Suprapubic skin (tissue), 4 donors: ENCODE data around the gene TBC1D4. TPM values are rescaled to one million over a fixed set of nuclear protein-coding genes. Genes with fewer than 3 reads are reported as not detected.
A peak's percentile ranks its signal among the peaks of the same experiment; 100 is the strongest.

ENCODE experiments used
- DNase-seq, 2 donors: peaks; one replicate each; pipeline ENCODE4 v3.0.0-alpha.2; 2019; ENCODE audit warnings: low spot score in 2 of 2
- H3K27ac ChIP-seq: fragments of 200-600 bp; sonication (generic); one replicate; pipeline ENCODE4 v1.5.1; 2019
- H3K27me3 ChIP-seq: fragments of 200-600 bp; sonication (generic); one replicate; pipeline ENCODE4 v1.5.1; 2019
- H3K36me3 ChIP-seq: fragments of 200-600 bp; sonication (generic); one replicate; pipeline ENCODE4 v1.5.1; 2019
- H3K4me1 ChIP-seq: fragments of 200-600 bp; sonication (generic); one replicate; pipeline ENCODE4 v1.5.1; 2019
- H3K4me3 ChIP-seq: fragments of 200-600 bp; sonication (generic); one replicate; pipeline ENCODE4 v1.5.1; 2019; ENCODE audit warnings: mild to moderate bottlenecking
- H3K9me3 ChIP-seq: fragments of 200-600 bp; sonication (generic); one replicate; pipeline ENCODE4 v1.5.1; 2019
- EP300 ChIP-seq: sonication (generic); formaldehyde crosslinking; IDR thresholded peaks from one replicate; pipeline ENCODE4 v1.6.1; 2017; ENCODE audit warnings: antibody characterized with exemption
- POLR2A ChIP-seq, 2 donors: fragments of 450-650 bp; IDR thresholded peaks; one replicate each; pipeline ENCODE4 v1.6.1; 2017; ENCODE audit warnings: antibody characterized with exemption in 2 of 2, mild to moderate bottlenecking in 2 of 2, moderate library complexity in 2 of 2
- POLR2AphosphoS5 ChIP-seq, 3 donors: sonication (generic); formaldehyde crosslinking; IDR thresholded peaks; one replicate each; pipeline ENCODE4 v1.6.1; 2017; ENCODE audit warnings: antibody characterized with exemption in 3 of 3
- WGBS: methylation state at CpG from one replicate; pipeline ENCODE4 v1.1.5; 2018; 5-methylcytosine and 5-hydroxymethylcytosine counted together
- total RNA-seq, 4 donors: library from RNA; depleted of rRNA; stranded (reverse); fragments of >200 nt; gene quantifications; one replicate each; pipeline ENCODE4 v1.1.0, GENCODE V29; 2016
- TF ChIP-seq, protein P1 (sequence below), 2 donors: fragments of 200-600 bp in 1 of 2; fragments of 450-650 bp in 1 of 2; sonication (generic) in 1 of 2; IDR thresholded peaks; one replicate each; pipeline ENCODE4 v1.5.1; 2016 to 2019; ENCODE audit warnings: antibody characterized with exemption in 2 of 2, mild to moderate bottlenecking in 1 of 2, moderate library complexity in 1 of 2

The TBC1D4 gene
- total RNA-seq, 4 donors from 2014 or later: 54.3 to 110 (median 72.7) TPM

DNA sequence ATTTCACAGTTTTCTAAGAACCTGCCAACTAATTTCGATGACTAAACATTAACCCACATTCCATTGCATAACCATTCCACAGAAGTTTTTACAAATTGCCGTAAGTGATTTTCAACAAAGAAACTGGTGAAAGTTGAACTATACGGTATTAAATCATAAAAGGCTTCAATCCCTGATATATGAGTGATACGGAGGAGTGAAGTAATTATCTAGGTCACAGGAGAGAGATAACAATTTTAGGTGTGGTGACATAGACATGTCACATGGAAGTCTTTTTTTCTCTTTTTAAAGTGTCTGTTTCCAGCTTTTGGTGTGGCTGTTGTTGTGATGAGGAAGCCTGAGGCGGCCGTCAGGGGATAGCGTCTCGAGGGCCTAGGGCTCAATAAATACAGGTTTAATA is 29.4 kb downstream of the TBC1D4 start:
- H3K27ac ChIP-seq: peak overlapping the region; percentile 7
- H3K9me3 ChIP-seq: no peaks in the 10 kb centered on the region
- TF ChIP-seq POLR2AphosphoS5 (IDR thresholded peaks at IDR 0.05) (no peak), POLR2A (IDR thresholded peaks at IDR 0.05) (no peak), EP300 (no peak)
- TF ChIP-seq, protein P1, sequence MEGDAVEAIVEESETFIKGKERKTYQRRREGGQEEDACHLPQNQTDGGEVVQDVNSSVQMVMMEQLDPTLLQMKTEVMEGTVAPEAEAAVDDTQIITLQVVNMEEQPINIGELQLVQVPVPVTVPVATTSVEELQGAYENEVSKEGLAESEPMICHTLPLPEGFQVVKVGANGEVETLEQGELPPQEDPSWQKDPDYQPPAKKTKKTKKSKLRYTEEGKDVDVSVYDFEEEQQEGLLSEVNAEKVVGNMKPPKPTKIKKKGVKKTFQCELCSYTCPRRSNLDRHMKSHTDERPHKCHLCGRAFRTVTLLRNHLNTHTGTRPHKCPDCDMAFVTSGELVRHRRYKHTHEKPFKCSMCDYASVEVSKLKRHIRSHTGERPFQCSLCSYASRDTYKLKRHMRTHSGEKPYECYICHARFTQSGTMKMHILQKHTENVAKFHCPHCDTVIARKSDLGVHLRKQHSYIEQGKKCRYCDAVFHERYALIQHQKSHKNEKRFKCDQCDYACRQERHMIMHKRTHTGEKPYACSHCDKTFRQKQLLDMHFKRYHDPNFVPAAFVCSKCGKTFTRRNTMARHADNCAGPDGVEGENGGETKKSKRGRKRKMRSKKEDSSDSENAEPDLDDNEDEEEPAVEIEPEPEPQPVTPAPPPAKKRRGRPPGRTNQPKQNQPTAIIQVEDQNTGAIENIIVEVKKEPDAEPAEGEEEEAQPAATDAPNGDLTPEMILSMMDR (IDR thresholded peaks at IDR 0.05): no peak
- peaks cover 40% of the 10 kb centered on the region for H3K4me1 ChIP-seq
- no peaks in the 10 kb centered on the region for H3K27me3 ChIP-seq
- no peak overlapping the region for H3K4me3 ChIP-seq
- no peaks in the 10 kb centered on the region for H3K36me3 ChIP-seq
- 52% methylated on average over 8 of the region's 8 CpGs for WGBS
- no peak for DNase-seq

DNA sequence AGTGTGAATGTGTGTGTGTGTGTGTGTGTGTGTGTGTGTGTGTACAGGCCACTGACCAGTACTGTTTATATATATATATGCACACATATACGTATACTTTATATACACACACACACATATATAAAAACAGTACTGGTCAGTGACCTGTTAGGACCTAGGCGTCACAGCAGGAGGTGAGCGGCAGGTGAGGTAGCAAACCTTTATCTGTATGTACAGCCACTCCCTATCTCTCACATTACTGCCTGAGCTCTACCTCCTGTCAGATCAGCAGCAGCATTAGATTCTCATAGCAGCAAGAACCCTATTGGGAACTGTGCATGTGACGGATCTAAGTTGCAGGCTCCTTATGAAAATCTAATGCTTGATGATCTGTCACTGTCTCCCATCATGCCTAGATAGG is 34.5 kb downstream of the TBC1D4 start:
- TF ChIP-seq, protein P1 (IDR thresholded peaks at IDR 0.05): no peak
- TF ChIP-seq EP300 (no peak), POLR2A (IDR thresholded peaks at IDR 0.05) (no peak), POLR2AphosphoS5 (IDR thresholded peaks at IDR 0.05) (no peak)
- no peak overlapping the region for H3K4me3 ChIP-seq
- no peak overlapping the region for H3K27ac ChIP-seq
- H3K9me3 ChIP-seq: no peaks in the 10 kb centered on the region
- WGBS: 96% methylated on average over 4 of the region's 4 CpGs
- DNase-seq: no peak
- H3K27me3 ChIP-seq: no peaks in the 10 kb centered on the region
- H3K36me3 ChIP-seq: no peaks in the 10 kb centered on the region
- peaks cover 36% of the 10 kb centered on the region for H3K4me1 ChIP-seq

DNA sequence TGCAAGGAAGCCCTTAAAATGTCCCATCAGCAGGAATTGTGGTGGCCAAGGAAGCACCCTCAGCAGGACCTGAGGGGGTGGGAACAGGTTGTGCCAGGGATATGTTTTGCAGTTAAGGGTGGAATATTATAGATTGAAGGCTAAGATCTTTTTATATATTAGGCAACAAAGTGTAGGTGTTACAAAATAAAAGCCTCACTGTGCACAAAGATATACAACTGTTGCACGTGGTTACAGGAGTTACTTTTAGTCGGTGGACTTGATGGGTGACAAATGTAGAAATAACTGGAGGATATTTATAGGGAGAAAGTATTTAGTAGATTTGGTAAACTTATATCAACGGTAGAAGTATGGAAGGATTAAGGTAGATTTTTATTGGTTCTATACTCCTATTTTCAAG is 35.1 kb downstream of the TBC1D4 start:
- H3K27ac ChIP-seq: no peak overlapping the region
- H3K36me3 ChIP-seq: no peaks in the 10 kb centered on the region
- TF ChIP-seq EP300: no peak
- no peak for TF ChIP-seq POLR2A (IDR thresholded peaks at IDR 0.05)
- TF ChIP-seq, protein P1 (IDR thresholded peaks at IDR 0.05): no peak
- TF ChIP-seq POLR2AphosphoS5 (IDR thresholded peaks at IDR 0.05): no peak
- H3K4me3 ChIP-seq: no peak overlapping the region
- 75% methylated on average over 3 of the region's 3 CpGs for WGBS
- no peaks in the 10 kb centered on the region for H3K9me3 ChIP-seq
- no peak for DNase-seq
- no peaks in the 10 kb centered on the region for H3K27me3 ChIP-seq
- H3K4me1 ChIP-seq: peaks cover 30% of the 10 kb centered on the region

DNA sequence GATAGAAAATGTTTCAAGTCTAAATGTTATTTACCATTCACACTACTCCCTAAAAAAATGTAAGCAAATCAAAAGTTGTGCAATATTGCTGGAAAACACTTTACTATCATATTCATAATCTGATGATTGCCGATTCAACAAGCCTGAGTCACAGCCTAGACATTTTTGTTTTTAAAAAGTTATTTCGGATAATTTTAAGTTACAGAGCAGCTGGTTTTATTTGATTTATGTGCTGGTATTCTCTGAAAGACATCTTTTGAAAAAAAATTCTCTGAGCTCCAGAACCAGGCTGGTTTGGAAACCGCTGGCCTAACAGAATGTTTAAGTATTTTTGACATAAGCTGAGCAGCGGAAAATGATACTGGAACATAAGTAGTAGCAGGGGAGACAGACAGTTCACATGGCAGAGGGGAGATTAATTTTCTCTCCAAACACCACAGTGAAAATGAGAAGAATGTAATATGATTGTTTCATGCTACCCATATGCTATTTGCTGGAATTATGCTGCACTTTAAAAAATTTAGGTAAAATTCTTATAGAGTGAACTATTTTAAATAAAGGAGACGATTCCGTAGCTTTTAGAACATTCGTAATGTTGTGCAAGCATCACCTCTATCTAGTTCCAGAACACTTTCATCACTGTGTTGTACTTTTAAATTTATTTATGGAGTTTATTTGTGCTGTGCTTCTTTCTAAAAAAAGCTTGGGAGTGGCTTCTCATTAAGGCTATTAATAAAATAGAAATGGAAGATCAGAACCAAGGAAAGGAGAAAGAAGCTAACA is 36.1 kb downstream of the TBC1D4 start:
- no peak for DNase-seq

DNA sequence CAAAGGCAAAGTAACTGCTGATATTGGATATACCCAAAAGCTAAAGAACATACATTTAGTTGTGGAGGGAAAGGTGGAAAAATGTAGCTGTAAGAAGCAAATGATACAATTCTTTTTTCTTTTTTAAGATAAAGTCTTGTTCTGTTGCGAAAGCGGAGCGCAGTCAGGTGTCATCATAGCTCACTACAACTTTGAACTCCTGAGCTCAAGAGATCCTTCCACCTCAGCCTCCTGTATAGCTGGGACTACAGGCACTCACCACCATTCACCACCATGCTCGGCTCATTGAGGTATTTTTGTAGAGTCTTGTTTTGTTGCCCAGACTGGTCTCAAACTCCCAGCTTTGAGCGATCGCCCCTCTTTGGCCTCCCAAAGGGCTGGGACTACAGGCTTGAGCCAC is 38.0 kb downstream of the TBC1D4 start:
- Histone ChIP-seq H3K27ac (no peak overlapping the region), H3K27me3 (no peaks in the 10 kb centered on the region), H3K4me1 (peaks cover 36% of the 10 kb centered on the region), H3K36me3 (no peaks in the 10 kb centered on the region), H3K9me3 (no peaks in the 10 kb centered on the region), H3K4me3 (no peak overlapping the region)
- TF ChIP-seq, protein P1 (IDR thresholded peaks at IDR 0.05): no peak
- no peak for TF ChIP-seq EP300
- no peak for TF ChIP-seq POLR2A (IDR thresholded peaks at IDR 0.05)
- TF ChIP-seq POLR2AphosphoS5 (IDR thresholded peaks at IDR 0.05): no peak
- DNase-seq: no peak
- WGBS: 97% methylated on average over 6 of the region's 6 CpGs

More for the DNA sequence above, 36.1 kb downstream of the TBC1D4 start:
- peak overlapping the region; percentile 31 for H3K4me3 ChIP-seq
- TF ChIP-seq, protein P1 (IDR thresholded peaks at IDR 0.05): no peak
- no peak for TF ChIP-seq POLR2A (IDR thresholded peaks at IDR 0.05)
- TF ChIP-seq EP300: no peak
- no peak for TF ChIP-seq POLR2AphosphoS5 (IDR thresholded peaks at IDR 0.05)
- H3K4me1 ChIP-seq: peaks cover 30% of the 10 kb centered on the region
- WGBS: 26% methylated on average over 7 of the region's 7 CpGs
- H3K36me3 ChIP-seq: no peaks in the 10 kb centered on the region
- H3K9me3 ChIP-seq: no peaks in the 10 kb centered on the region
- no peaks in the 10 kb centered on the region for H3K27me3 ChIP-seq
- peak overlapping the region; percentile 77 for H3K27ac ChIP-seq
